ENCODE measurements around the gene TSPAN15.
A peak's percentile ranks its signal among the peaks of the same experiment; 100 is the strongest.

The TSPAN15 gene

GRCh38 chr10:69508738-69509340, 57.6 kb downstream of the TSPAN15 start:
- H3K4me3 ChIP-seq (ENCODE audit: low read length): no peak overlapping the region
- DNase-seq (ENCODE audit: low read depth): no peak
- TF ChIP-seq CTCF (conservative IDR thresholded peaks at IDR 0.05; ENCODE audit: low read length): no peak

GRCh38 chr10:69512901-69513300, 61.6 kb downstream of the TSPAN15 start:
- H3K4me3 ChIP-seq (ENCODE audit: low read length): no peak overlapping the region
- TF ChIP-seq CTCF (conservative IDR thresholded peaks at IDR 0.05; ENCODE audit: low read length): no peak
- peak; percentile 19 for DNase-seq (ENCODE audit: low read depth)

GRCh38 chr10:69513617-69514016, 62.4 kb downstream of the TSPAN15 start:
- H3K4me3 ChIP-seq (ENCODE audit: low read length): no peak overlapping the region
- DNase-seq (ENCODE audit: low read depth): no peak
- no peak for TF ChIP-seq CTCF (conservative IDR thresholded peaks at IDR 0.05; ENCODE audit: low read length)

GRCh38 chr10:69515699-69516259, 64.5 kb downstream of the TSPAN15 start:
- peak; percentile 58 for DNase-seq (ENCODE audit: low read depth)
- TF ChIP-seq CTCF (conservative IDR thresholded peaks at IDR 0.05; ENCODE audit: low read length): peak; percentile 89
- H3K4me3 ChIP-seq (ENCODE audit: low read length): no peak overlapping the region

- no peak overlapping the region for H3K4me3 ChIP-seq (ENCODE audit: low read length)
- DNase-seq (ENCODE audit: low read depth): no peak
- TF ChIP-seq CTCF (conservative IDR thresholded peaks at IDR 0.05; ENCODE audit: low read length): no peak
Measured at GRCh38 chr10:69516316-69516715, 65.1 kb downstream of the TSPAN15 start.

- no peak for TF ChIP-seq CTCF (conservative IDR thresholded peaks at IDR 0.05; ENCODE audit: low read length)
- no peak overlapping the region for H3K4me3 ChIP-seq (ENCODE audit: low read length)
- no peak for DNase-seq (ENCODE audit: low read depth)
Measured at GRCh38 chr10:69516796-69517195, 65.5 kb downstream of the TSPAN15 start.

- no peak for TF ChIP-seq CTCF (conservative IDR thresholded peaks at IDR 0.05; ENCODE audit: low read length)
- DNase-seq (ENCODE audit: low read depth): no peak
- H3K4me3 ChIP-seq (ENCODE audit: low read length): no peak overlapping the region
Measured at GRCh38 chr10:69517271-69517848, 66.1 kb downstream of the TSPAN15 start.
